Endodermal cell (in vitro differentiated cells): Measurements from ENCODE around the gene MGAT3. TPM values are rescaled to one million over a fixed set of nuclear protein-coding genes. Genes with fewer than 3 reads are reported as not detected.

ENCODE experiments used
- DNase-seq: peaks from one replicate; pipeline ENCODE4 v3.0.0-alpha.2; 2017
- H3K27ac ChIP-seq: 2 replicates; pipeline ENCODE4 v1.5.1; 2013; ENCODE audit warnings: mild to moderate bottlenecking, low read depth, low read length, moderate library complexity
- H3K27me3 ChIP-seq: 2 replicates; pipeline ENCODE4 v1.6.1; 2013; ENCODE audit warnings: mild to moderate bottlenecking, low read length, moderate library complexity; ENCODE audit not compliant: insufficient read depth, control insufficient read depth, poor library complexity, severe bottlenecking
- H3K36me3 ChIP-seq: 2 replicates; pipeline ENCODE4 v1.7.0; 2013; ENCODE audit warnings: mild to moderate bottlenecking, low read length, moderate library complexity; ENCODE audit not compliant: control insufficient read depth, insufficient read depth
- H3K4me1 ChIP-seq: one replicate; pipeline ENCODE4 v1.7.0; 2013; ENCODE audit warnings: low read length; ENCODE audit not compliant: control insufficient read depth, insufficient read depth
- H3K4me3 ChIP-seq: 2 replicates; pipeline ENCODE4 v1.5.1; 2013; ENCODE audit warnings: mild to moderate bottlenecking, low read length, moderate library complexity
- H3K9ac ChIP-seq: 2 replicates; pipeline ENCODE4 v1.6.1; 2013; ENCODE audit warnings: mild to moderate bottlenecking, low read length, moderate library complexity; ENCODE audit not compliant: poor library complexity, severe bottlenecking; ENCODE audit errors: extremely low read depth
- H3K9me3 ChIP-seq: 2 replicates; pipeline ENCODE4 v1.6.1; 2013; ENCODE audit warnings: mild to moderate bottlenecking, low read length, moderate library complexity; ENCODE audit not compliant: control insufficient read depth
- H3K27ac Mint-ChIP-seq: 2 replicates; pipeline ENCODE4 v1.8.0; 2020; ENCODE audit warnings: mixed read lengths
- H3K27me3 Mint-ChIP-seq: 2 replicates; pipeline ENCODE4 v1.8.0; 2021; ENCODE audit warnings: mild to moderate bottlenecking, mixed read lengths; ENCODE audit not compliant: insufficient read depth
- H3K36me3 Mint-ChIP-seq: 2 replicates; pipeline ENCODE4 v1.8.0; 2020; ENCODE audit warnings: low read depth, mixed read lengths
- H3K4me1 Mint-ChIP-seq: 2 replicates; pipeline ENCODE4 v1.8.0; 2020; ENCODE audit warnings: mixed read lengths
- H3K4me3 Mint-ChIP-seq: 2 replicates; pipeline ENCODE4 v1.8.0; 2020; ENCODE audit warnings: mild to moderate bottlenecking, moderate library complexity, mixed read lengths
- H3K9me3 Mint-ChIP-seq: 2 replicates; pipeline ENCODE4 v1.8.0; 2020; ENCODE audit warnings: mild to moderate bottlenecking, mixed read lengths
- CTCF ChIP-seq: fragments of 200-600 bp; sonication (generic); conservative IDR thresholded peaks from 2 replicates; pipeline ENCODE4 v1.5.0; 2021; ENCODE audit warnings: antibody characterized with exemption, mild to moderate bottlenecking
- WGBS, 2 experiments: methylation state at CpG; one replicate each; pipeline versions ENCODE4 v1.1.5 to v1.1.7; 2013; ENCODE audit warnings: missing lambda C conversion rate in 2 of 2, mixed read lengths in 1 of 2; ENCODE audit not compliant: insufficient coverage in 1 of 2, insufficient read length in 1 of 2; 5-methylcytosine and 5-hydroxymethylcytosine counted together
- total RNA-seq, 2 donors: library from RNA; stranded (reverse); fragmentation: NEBNext Ultra II Directional in 1 of 2; extraction: Animal tissue kit (Norgen Biotek cat#: 25700) in 1 of 2; gene quantifications; 2 replicates in 1 of 2; 3 replicates in 1 of 2; pipeline ENCODE4 v1.2.1, GENCODE V29; 2021

MGAT3 gene
- total RNA-seq, 2 donors from 2014 or later = 9.0 to 16.7 TPM

GRCh38 chr22:39518144-39518786 lies 61.5 kb downstream of the MGAT3 start:
- Histone ChIP-seq H3K4me1 (no peaks in the 10 kb centered on the region), H3K27me3 (no peaks in the 10 kb centered on the region), H3K9ac (no peak overlapping the region), H3K4me3 (peak overlapping the region; percentile 97), H3K9me3 (no peaks in the 10 kb centered on the region), H3K36me3 (peaks cover 71% of the 10 kb centered on the region), H3K27ac (no peak overlapping the region)
- H3K9me3 Mint-ChIP-seq = no peaks in the 10 kb centered on the region
- H3K27ac Mint-ChIP-seq = peak overlapping the region; percentile 100
- H3K36me3 Mint-ChIP-seq = peaks cover 62% of the 10 kb centered on the region
- H3K4me1 Mint-ChIP-seq = peaks cover 21% of the 10 kb centered on the region
- TF ChIP-seq CTCF = no peak
- H3K27me3 Mint-ChIP-seq = peaks cover 5% of the 10 kb centered on the region
- no peak for DNase-seq
- peak overlapping the region; percentile 95 for H3K4me3 Mint-ChIP-seq
- WGBS, 2 experiments = 79 to 90% methylated on average over 2 to 5 of the region's 5 CpGs

DNA sequence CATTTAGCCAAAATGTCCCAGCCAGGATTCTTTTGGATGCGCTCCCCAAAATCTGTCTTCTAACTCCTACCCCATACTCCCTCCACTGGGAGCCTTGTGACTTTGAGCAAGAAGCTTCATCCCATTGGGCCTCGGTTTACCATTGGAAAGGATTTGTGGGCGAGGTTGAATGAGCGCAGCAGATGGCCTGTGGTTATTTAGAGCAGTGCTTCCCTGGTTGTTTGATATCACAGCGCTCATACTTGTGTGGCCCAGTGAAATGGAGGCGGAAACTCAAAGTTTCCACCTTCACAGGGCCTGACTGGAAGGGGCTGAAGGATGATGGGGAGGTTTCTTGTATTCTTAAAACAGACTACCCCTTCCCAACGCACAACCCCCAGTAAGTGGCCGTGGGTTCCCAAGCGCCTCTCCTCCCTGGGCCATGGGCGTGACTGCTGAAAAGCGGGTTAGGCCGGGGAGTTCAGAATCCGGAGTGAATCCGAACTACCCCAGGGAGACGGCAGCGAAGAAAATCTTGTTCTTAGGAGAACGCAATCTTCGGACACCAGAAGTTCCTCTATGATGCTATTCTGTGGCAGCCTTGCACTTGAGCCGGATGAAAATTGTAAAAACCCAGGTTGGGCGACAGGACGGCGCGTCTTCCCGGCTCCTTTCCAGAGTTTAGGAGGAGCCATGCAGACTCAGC lies 62.3 kb downstream of the MGAT3 start:
- H3K27me3 ChIP-seq = no peaks in the 10 kb centered on the region
- DNase-seq = no peak
- peaks cover 68% of the 10 kb centered on the region for H3K36me3 ChIP-seq
- no peak for TF ChIP-seq CTCF
- H3K9me3 ChIP-seq = no peaks in the 10 kb centered on the region
- H3K4me1 ChIP-seq = no peaks in the 10 kb centered on the region
- H3K9me3 Mint-ChIP-seq = no peaks in the 10 kb centered on the region
- peak overlapping the region; percentile 95 for H3K4me3 Mint-ChIP-seq
- H3K27ac Mint-ChIP-seq = peak overlapping the region; percentile 100
- peak overlapping the region; percentile 99 for H3K9ac ChIP-seq
- peaks cover 23% of the 10 kb centered on the region for H3K4me1 Mint-ChIP-seq
- peaks cover 5% of the 10 kb centered on the region for H3K27me3 Mint-ChIP-seq
- peaks cover 59% of the 10 kb centered on the region for H3K36me3 Mint-ChIP-seq
- H3K27ac ChIP-seq = peak overlapping the region; percentile 92
- H3K4me3 ChIP-seq = peak overlapping the region; percentile 97
- 14 to 15% methylated on average over 20 to 24 of the region's 24 CpGs for WGBS, 2 experiments

GRCh38 chr22:39519681-39520225 lies 62.9 kb downstream of the MGAT3 start:
- Histone ChIP-seq H3K27ac (peak overlapping the region; percentile 97), H3K9ac (peak overlapping the region; percentile 99), H3K27me3 (no peaks in the 10 kb centered on the region), H3K9me3 (no peaks in the 10 kb centered on the region), H3K4me1 (no peaks in the 10 kb centered on the region), H3K4me3 (peak overlapping the region; percentile 97), H3K36me3 (peaks cover 67% of the 10 kb centered on the region)
- peak overlapping the region; percentile 95 for H3K4me3 Mint-ChIP-seq
- no peaks in the 10 kb centered on the region for H3K9me3 Mint-ChIP-seq
- 0% methylated on average over 15 to 47 of the region's 47 CpGs for WGBS, 2 experiments
- H3K27ac Mint-ChIP-seq = peak overlapping the region; percentile 100
- peak; percentile 99 for DNase-seq
- H3K36me3 Mint-ChIP-seq = peaks cover 59% of the 10 kb centered on the region
- H3K4me1 Mint-ChIP-seq = peaks cover 23% of the 10 kb centered on the region
- peaks cover 3% of the 10 kb centered on the region for H3K27me3 Mint-ChIP-seq
- TF ChIP-seq CTCF = peak; percentile 59
